Middle frontal gyrus (tissue), 1 donor: ENCODE data around the gene SMG9.
A peak's percentile ranks its signal among the peaks of the same experiment; 100 is the strongest.
"Not testable (repeated sequence)": the region's sequence is repeated elsewhere in the genome, so short reads cannot be mapped to it uniquely, and the experiment has no call there.

Source experiments
- DNase-seq: peaks from one replicate; pipeline ENCODE4 v3.0.0-alpha.2; 2015; ENCODE audit warnings: low spot score; ENCODE audit errors: extremely low spot score

SMG9 gene

GRCh38 chr19:43779820-43780219, 25.1 kb upstream of the SMG9 start:
- no peak for DNase-seq

DNA sequence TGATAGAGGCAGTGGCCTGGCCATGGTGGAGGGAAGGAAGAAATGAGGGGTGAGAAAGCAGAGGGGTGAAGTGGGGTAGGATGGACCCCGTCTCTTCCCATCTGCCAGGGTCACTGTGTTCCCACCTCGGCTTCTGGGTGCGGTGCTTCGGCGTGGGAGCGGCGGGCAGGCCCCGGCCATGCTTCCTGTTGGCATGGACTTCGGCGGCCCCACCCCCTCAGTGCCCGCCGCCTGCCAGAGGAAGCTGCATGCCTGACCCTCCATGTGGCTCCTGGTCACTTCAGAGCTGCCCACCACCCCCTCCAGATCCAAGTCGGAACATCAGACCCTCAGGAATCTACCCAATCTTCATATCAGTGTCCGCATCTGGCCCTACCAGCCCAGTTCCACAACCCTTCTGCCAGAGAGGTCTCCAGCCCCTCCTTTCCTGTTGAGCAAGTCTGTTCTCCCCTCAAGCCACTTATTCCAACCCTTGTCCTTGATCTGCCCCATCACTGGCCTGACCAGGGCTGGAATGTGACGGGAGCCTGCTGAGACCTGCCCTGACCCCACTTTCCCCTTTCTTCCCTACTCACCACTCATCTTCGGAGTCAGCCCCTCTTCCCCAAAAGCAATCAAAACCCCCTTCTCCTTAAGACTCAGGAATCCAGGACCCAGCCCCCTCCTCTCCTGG, 24.5 kb upstream of the SMG9 start:
- DNase-seq = no peak

DNA sequence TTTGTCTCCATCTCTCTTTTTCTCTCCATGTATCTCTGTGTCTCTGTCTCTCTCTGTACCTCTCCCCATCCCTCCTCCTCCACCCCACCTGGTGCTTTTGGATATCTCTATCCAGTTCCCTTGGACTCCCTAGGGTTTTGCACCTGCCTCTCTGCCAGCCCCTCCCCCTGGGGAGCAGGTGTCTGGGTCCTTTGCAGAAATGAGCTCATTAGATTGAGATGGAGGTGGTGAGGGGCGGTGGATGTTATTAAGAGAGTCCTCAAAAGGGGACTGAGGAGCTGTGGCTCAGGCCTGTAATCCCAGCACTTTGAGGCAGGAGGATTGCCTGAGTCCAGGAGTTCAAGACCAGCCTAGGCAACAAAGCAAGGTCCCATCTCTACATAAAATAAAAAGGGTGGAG, 23.9 kb upstream of the SMG9 start:
- DNase-seq = no peak

- DNase-seq = no peak
Observed at GRCh38 chr19:43777163-43777695, 22.5 kb upstream of the SMG9 start.

DNA sequence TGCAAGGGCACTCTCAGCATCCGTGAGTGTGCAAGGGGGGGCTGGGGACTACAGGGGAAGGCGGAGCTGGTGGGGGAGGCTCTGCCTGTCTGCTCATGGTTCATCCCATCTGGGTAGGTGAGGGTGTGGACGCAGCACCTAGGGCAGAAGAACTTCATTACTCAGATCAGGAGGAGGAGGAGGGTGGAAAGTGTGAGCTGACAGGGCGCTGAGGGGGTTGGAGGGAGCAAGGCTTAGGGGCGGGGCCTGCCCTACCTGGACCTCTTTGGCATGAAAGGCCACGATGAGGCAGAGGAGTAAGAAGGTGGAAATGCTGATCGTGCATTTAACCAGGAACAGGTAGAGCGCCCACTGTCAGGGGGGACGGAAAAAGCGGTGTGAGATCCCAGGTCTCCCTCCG, 21.5 kb upstream of the SMG9 start:
- no peak for DNase-seq

GRCh38 chr19:43775299-43775890, 20.6 kb upstream of the SMG9 start:
- no peak for DNase-seq

- DNase-seq = not testable (repeated sequence)
Observed at GRCh38 chr19:43774940-43775258, 20.1 kb upstream of the SMG9 start.

- DNase-seq = no peak
Observed at GRCh38 chr19:43774103-43774939, 19.6 kb upstream of the SMG9 start.

- DNase-seq = no peak
Observed at GRCh38 chr19:43773725-43774102, 19.0 kb upstream of the SMG9 start.

- no peak for DNase-seq
Observed at GRCh38 chr19:43769256-43769655, 14.5 kb upstream of the SMG9 start.

DNA sequence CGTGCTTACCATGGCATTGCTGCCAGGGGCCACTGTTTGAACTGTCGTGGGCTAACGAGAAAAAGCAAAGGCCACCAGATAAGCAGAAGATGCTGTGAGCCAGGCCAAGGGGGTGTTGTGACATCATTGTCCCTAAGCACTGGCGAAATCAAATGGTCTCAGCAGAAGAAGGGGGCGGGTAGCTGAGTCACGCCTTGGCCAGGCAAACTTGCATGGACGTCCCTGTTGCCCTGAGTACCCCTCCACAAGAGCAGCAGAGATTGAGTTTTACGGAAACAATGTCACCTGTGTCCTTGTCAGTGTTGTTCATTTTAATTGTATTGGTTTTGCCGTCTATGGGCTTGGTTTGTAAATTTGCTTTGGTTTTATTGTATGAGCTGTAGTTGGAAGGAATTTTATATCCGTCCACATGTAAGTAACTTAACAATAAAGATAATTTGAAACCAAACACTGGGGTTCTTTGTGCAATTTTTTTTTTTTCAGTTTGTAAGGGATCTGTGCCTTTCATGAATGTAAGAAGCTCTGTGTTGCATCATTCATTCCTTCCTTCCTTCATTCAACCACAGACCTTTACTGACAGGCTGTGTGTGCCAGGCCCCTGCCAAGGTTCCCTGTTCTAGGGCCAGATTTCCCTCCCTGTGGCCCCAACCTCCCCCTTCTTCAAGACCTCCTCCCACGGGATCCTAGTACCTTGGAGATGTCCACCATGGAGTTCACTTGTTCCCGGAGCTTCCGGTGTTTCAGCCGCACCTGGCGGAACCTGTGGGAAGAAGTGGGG, 13.7 kb upstream of the SMG9 start:
- no peak for DNase-seq

- DNase-seq = no peak
Observed at GRCh38 chr19:43767818-43768217, 13.1 kb upstream of the SMG9 start.

DNA sequence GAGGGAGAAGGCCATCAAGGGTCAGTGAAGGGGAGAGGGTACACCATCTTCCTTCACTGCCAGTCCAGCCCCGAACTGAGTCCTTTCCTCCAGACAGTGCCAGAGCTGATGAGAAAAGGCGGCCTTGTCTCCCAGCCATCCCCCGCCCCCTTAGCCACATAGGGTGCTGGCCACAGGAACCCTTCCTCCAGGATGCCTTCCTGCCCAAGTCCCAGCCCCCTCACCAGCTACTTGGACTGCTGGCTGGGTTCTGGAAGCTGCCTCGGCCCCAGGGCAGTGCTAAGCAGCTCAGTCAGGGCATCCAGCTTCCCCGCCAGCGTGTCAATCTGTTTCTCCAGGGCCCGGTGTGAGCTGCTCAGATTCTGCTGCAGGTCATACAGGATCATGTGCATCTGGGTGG, 12.6 kb upstream of the SMG9 start:
- no peak for DNase-seq

DNA sequence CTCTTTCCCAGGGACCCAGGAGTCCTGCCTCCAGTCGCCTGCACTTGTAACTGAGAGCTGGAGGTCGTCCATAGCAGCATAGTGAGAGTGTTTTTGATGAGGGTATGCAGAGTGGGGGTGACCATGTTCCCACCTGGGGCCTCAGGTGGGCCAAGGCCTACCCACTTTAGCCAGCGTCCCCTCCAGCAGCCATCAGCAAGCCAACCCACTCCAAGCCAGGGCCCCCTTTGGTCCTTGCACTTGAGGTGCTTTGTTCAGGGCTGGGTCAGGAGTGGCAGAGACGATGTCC, 11.9 kb upstream of the SMG9 start:
- DNase-seq = no peak

- no peak for DNase-seq
Observed at GRCh38 chr19:43765109-43765876, 10.5 kb upstream of the SMG9 start.

DNA sequence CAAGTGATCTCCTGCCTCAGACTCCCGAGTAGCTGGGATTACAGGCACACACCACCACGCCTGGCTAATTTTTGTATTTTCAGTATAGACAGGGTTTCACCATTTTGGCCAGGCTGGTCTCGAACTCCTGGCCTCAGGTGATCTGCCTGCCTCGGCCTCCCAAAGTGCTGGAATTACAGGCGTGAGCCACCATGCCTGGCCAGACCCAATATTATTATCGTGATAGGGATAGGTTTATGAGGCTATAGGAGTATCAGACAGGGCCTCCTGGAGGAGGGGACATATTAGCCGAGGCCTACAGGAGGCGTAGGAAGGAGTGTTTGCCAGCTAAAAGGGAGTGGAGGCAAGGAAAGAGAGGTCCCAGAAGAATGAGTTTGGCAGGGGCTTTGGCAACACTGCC, 9.9 kb upstream of the SMG9 start:
- not testable (repeated sequence) for DNase-seq

- DNase-seq = no peak
Observed at GRCh38 chr19:43763473-43763939, 8.7 kb upstream of the SMG9 start.

- no peak for DNase-seq
Observed at GRCh38 chr19:43762814-43763213, 8.1 kb upstream of the SMG9 start.

DNA sequence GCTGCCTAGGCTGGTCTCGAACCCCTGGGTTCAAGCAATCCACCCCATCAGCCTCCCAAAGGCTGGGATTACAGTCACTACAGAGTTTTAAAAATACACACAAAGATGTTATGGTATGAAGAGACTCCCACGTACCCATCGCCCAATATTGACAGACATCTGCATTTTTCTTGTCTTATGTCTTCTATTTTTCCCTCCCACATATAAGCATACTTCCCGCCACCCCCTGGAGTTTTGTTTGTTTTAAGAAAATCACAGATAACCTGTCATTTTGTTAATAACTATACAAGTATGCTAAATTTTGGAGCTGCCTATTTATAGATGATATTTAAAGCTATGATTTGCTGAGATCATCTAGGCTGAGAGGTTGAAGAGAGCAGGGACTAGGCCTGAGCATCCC, 6.2 kb upstream of the SMG9 start:
- no peak for DNase-seq

DNA sequence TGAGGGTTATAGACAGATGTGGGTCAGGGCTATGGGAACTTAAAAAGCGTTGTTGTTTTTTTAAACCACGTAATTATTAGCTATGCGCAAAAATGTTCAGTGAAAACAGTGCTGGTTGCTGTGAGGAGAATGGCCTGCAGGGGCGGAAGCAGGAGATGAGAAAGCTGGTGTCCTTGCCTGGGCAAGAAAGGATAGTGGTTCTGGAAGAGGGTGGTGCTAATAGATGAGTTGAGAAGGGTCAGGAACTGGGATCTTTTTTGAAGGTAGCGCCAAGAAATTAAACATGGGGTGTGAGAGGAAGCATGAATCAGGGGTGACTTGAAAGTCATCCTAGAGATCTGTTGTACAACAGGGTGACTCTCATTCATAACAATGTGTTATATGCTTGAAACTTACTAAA, 4.8 kb upstream of the SMG9 start:
- no peak for DNase-seq

DNA sequence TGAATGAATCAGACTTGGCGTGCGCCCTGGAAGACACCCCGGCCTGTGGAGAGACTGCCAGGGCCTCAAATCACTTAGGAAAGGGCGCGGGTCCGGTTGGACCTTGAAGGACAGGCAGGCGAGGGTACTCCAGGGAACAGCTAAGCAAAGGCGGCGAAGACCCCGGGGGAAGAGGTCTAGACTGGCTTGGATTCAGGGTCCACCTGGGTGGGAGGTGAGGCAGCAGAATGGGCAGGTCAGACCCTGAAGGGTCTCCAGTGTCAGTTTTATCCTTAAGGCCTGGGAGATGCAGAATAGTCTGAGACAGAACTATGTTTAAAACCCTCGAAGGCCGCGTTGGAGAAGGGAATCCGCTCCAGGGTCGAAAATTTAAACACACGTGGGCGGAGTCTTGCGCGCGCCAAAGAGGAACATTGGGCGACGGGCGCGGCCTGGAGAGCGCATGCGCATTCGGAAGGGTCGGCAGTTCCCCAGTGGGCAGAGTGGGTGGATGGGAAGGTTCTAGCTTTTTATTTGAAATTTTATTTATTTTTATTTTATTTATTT, 567 bp upstream of the SMG9 start:
- peak; percentile 58 for DNase-seq
